MM.1S (cell line): ENCODE data around the gene USP49.

Source experiments
- DNase-seq: peaks from one replicate; pipeline ENCODE4 v3.0.0-alpha.2; 2015
- H2AFZ ChIP-seq: fragments of 300-600 bp; sonication (generic); 2 replicates; pipeline ENCODE4 v1.6.0; 2016; ENCODE audit warnings: antibody characterized with exemption, low read length
- H3F3A ChIP-seq: fragments of 300-600 bp; sonication (generic); 2 replicates; pipeline ENCODE4 v1.6.1; 2016; ENCODE audit warnings: mild to moderate bottlenecking, antibody characterized with exemption, low read length, moderate library complexity, mixed read lengths; ENCODE audit not compliant: insufficient read depth
- H3K27ac ChIP-seq: fragments of 300-600 bp; sonication (generic); 2 replicates; pipeline ENCODE4 v1.5.1; 2016; ENCODE audit warnings: mild to moderate bottlenecking, low read length
- H3K27me3 ChIP-seq: fragments of 300-600 bp; sonication (generic); replicated peaks from 2 replicates; pipeline ENCODE4 v1.6.0; 2016; ENCODE audit warnings: low read length; ENCODE audit not compliant: insufficient read depth
- H3K36me3 ChIP-seq: fragments of 300-600 bp; sonication (generic); replicated peaks from 2 replicates; pipeline ENCODE4 v1.6.1; 2016; ENCODE audit warnings: mild to moderate bottlenecking, low read length, mixed read lengths; ENCODE audit not compliant: insufficient read depth
- H3K4me1 ChIP-seq: fragments of 300-600 bp; sonication (generic); 2 replicates; pipeline ENCODE4 v1.6.1; 2016; ENCODE audit warnings: low read length, mixed read lengths
- H3K4me2 ChIP-seq: fragments of 300-600 bp; sonication (generic); 2 replicates; pipeline ENCODE4 v1.6.0; 2016; ENCODE audit warnings: low read depth, low read length
- H3K4me3 ChIP-seq: fragments of 300-600 bp; sonication (generic); 2 replicates; pipeline ENCODE4 v1.5.1; 2016; ENCODE audit warnings: low read length, mixed read lengths
- H3K79me2 ChIP-seq: fragments of 300-600 bp; sonication (generic); 2 replicates; pipeline ENCODE4 v1.6.1; 2016; ENCODE audit warnings: mixed run types, low read length, mixed read lengths
- H3K9ac ChIP-seq: fragments of 300-600 bp; sonication (generic); 2 replicates; pipeline ENCODE4 v1.6.1; 2016; ENCODE audit warnings: low read length, mixed read lengths
- H3K9me2 ChIP-seq: fragments of 300-600 bp; sonication (generic); replicated peaks from 2 replicates; pipeline ENCODE4 v1.6.1; 2016; ENCODE audit warnings: mild to moderate bottlenecking, low read length, mixed read lengths; ENCODE audit not compliant: insufficient read depth
- H3K9me3 ChIP-seq: fragments of 300-600 bp; sonication (generic); replicated peaks from 2 replicates; pipeline ENCODE4 v1.6.1; 2016; ENCODE audit warnings: mild to moderate bottlenecking, low read length, mixed read lengths; ENCODE audit not compliant: insufficient read depth
- H4K20me1 ChIP-seq: fragments of 300-600 bp; sonication (generic); 2 replicates; pipeline ENCODE4 v1.6.1; 2016; ENCODE audit warnings: mild to moderate bottlenecking, low read length, moderate library complexity, mixed read lengths; ENCODE audit not compliant: insufficient read depth
- CTCF ChIP-seq: fragments of 300-600 bp; sonication (generic); IDR thresholded peaks from 2 replicates; pipeline ENCODE4 v1.5.1; 2016; ENCODE audit warnings: antibody characterized with exemption, low read length, mixed read lengths
- EZH2 ChIP-seq: fragments of 300-600 bp; sonication (generic); optimal IDR thresholded peaks from 2 replicates; pipeline ENCODE3; 2017; ENCODE audit warnings: low read depth, mild to moderate bottlenecking, antibody characterized with exemption, low read length, mixed read lengths
- EZH2phosphoT487 ChIP-seq: fragments of 300-600 bp; sonication (generic); IDR thresholded peaks from 2 replicates; pipeline ENCODE4 v1.6.1; 2018; ENCODE audit warnings: antibody characterized with exemption, low read length

The USP49 gene

DNA sequence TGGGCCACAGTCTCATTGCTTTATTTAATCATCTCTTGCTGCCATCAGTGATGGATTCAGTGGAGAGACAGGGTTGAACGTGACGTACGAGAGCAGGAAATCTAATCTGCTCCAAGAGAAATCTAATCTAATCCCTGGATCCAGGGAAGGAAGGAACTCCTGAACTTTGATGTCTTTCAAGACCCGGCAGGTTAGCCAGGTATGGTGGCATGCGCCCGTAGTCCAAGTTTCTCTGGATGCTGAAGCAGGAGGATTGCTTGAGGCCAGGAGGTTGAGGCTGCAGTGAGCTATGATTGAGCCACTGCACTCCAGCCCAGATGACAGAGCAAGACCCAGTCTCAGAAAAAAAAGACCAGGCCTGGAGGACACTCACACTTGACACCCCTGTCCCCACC lies 136.5 kb downstream of the USP49 start:
- Histone ChIP-seq H3K79me2 (no peaks in the 10 kb centered on the region), H3K4me2 (no peak overlapping the region), H3K9me2 (no peaks in the 10 kb centered on the region), H3K9me3 (no peaks in the 10 kb centered on the region), H3F3A (no peaks in the 10 kb centered on the region), H3K27ac (no peak overlapping the region), H3K27me3 (0 out of 2 replicates have a peak, but pooled peaks cover 3% of the 10 kb centered on the region), H4K20me1 (no peaks in the 10 kb centered on the region), H2AFZ (no peak overlapping the region), H3K4me3 (no peak overlapping the region), H3K9ac (no peak overlapping the region), H3K36me3 (no peaks in the 10 kb centered on the region), H3K4me1 (no peaks in the 10 kb centered on the region)
- no peak for TF ChIP-seq EZH2
- no peak for TF ChIP-seq EZH2phosphoT487
- TF ChIP-seq CTCF: no peak
- DNase-seq: no peak

GRCh38 chr6:41757931-41758640 lies 137.1 kb downstream of the USP49 start:
- Histone ChIP-seq H3K36me3 (no peaks in the 10 kb centered on the region), H3K9me3 (no peaks in the 10 kb centered on the region), H3K4me1 (no peaks in the 10 kb centered on the region), H2AFZ (no peak overlapping the region), H3K27me3 (0 out of 2 replicates have a peak, but pooled peaks cover 3% of the 10 kb centered on the region), H3K4me3 (no peak overlapping the region), H3F3A (no peaks in the 10 kb centered on the region), H3K27ac (no peak overlapping the region), H3K9me2 (no peaks in the 10 kb centered on the region), H3K9ac (no peak overlapping the region), H3K79me2 (no peaks in the 10 kb centered on the region), H4K20me1 (no peaks in the 10 kb centered on the region), H3K4me2 (no peak overlapping the region)
- no peak for DNase-seq
- no peak for TF ChIP-seq EZH2phosphoT487
- no peak for TF ChIP-seq EZH2
- TF ChIP-seq CTCF: no peak

- Histone ChIP-seq H3K4me2 (no peak overlapping the region), H3K4me3 (no peak overlapping the region), H3K36me3 (no peaks in the 10 kb centered on the region), H2AFZ (no peak overlapping the region), H3K9me2 (no peaks in the 10 kb centered on the region), H3K9ac (no peak overlapping the region), H3K27ac (no peak overlapping the region), H3K4me1 (no peaks in the 10 kb centered on the region), H3F3A (no peaks in the 10 kb centered on the region), H3K9me3 (no peaks in the 10 kb centered on the region), H3K79me2 (no peaks in the 10 kb centered on the region), H3K27me3 (0 out of 2 replicates have a peak, but pooled peaks cover 3% of the 10 kb centered on the region), H4K20me1 (no peaks in the 10 kb centered on the region)
- no peak for DNase-seq
- TF ChIP-seq CTCF: no peak
- no peak for TF ChIP-seq EZH2phosphoT487
- TF ChIP-seq EZH2: no peak
Observed at GRCh38 chr6:41757271-41757670, 137.9 kb downstream of the USP49 start.
